Measurements from ENCODE around the gene PRMT3.
"Not testable (repeated sequence)": the region's sequence is repeated elsewhere in the genome, so short reads cannot be mapped to it uniquely, and the experiment has no call there.

PRMT3 gene

GRCh38 chr11:20457934-20458680 lies 70.6 kb downstream of the PRMT3 start:
- no peak for DNase-seq

DNA sequence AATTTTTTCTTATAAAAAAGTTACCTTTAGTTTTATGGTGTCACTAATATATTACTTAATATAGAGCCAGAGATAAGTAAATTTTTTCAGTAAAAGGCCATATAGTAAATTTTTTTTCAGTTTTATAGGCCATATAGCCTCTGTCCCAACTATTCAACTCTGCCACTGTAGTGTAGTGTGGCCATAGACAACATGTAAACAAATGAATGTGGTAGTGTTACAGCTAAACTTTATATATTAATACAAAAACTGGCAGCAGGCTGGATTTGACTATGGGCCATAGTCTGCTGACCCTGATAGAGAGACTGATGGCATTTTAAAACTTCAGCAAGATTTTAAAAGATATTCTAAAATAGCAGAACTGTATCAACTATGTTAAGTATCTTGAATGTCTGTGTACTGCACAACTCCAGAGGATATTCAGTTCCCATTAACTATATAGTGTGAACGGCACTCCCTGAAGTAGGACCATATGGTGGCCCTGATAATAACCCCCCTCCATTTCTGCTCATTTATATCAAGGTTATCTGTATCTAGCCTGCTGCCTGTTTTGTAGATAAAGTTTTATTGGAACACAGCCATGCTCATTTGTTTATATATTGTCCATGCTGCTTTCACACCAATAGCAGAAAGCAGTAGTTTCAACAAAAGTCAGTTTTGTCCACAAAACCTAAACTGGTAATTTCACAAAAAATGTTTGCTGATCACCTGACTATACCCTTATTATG lies 71.6 kb downstream of the PRMT3 start:
- DNase-seq = no peak

DNA sequence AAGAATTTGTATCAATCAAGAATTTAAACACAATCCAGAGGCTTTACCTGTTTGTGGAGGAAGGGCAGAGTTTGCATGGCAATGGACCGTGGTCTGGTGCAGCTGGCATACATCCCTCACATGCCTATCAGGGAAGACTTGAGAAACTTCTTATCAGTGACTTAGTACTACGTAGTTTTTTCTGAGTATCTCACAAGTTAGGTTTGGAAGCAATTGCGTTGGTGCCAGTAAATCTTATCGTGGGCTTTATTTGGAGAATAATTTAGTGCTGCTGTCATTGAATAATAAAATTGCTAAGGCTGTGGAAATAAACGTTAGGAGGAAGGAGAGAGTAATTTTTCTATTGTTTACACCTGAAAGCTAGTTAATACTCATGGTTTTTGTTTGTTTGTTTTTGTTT lies 72.3 kb downstream of the PRMT3 start:
- no peak for DNase-seq

DNA sequence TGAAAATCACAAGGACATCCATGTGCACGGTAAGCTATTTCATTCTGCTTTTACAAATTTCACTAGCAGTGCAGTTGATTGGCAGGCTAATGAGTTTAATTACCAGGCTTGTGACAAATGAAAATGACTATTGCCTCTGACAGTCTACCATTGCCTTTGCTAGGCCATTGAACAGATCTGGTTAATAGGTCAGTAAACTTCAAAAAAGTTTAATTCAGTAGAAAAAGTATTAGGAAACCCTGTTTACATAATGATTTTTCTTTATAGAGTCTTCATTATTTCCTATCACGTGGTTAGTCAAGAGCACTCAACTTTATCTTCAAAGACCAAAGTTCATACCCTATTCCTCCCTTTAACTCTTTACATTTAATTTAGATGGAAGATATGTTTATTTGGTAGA lies 77.0 kb downstream of the PRMT3 start:
- no peak for DNase-seq

DNA sequence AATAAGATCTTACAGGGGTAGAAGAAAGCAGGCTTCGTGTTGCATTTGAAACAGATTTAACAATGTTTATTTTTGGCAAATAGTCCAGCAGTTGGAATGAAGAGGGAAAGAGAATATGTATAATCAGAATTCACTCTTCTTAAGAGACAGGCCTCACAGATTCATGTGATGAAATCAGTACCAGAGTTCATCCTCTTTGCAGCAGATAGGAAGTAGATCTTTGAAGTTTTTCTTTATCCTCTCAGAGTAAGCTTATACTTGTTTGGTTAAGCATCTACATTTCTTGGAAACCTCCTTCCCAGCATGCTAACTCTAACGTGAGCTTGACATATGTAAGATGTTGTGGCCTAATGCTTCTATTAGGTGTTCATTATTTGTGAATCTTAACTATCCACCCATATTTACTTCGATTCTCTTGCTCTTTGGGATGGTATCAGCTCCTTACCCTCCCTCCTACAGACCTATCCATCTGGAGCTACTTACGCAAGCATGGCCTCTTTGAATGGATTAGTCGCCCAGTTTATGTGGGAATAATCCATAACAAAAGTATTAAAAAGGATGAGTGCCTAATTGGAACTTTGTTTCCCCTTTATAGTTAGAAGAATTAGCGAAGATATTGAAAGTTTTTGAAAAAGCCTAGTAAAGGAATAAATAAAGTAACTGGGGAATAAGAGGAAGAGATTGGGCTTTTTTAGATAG lies 80.1 kb downstream of the PRMT3 start:
- DNase-seq = no peak

DNA sequence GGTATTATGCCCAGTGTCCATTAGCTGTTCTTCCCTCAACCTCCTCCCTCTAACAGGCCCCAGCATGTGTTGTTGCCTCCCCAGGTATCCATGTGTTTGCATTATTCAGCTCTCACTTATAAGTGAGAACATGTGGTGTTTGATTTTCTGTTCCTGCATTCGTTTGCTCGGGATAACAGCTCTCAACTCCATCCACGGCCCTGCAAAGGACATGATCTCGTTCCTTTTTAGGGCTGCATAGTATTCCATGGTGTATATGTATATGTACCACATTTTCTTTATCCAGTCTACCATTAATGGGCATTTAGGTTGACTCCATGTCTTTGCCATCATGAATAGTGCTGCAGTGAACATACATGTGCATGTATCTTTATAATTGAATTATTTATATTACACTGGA lies 82.8 kb downstream of the PRMT3 start:
- no peak for DNase-seq

DNA sequence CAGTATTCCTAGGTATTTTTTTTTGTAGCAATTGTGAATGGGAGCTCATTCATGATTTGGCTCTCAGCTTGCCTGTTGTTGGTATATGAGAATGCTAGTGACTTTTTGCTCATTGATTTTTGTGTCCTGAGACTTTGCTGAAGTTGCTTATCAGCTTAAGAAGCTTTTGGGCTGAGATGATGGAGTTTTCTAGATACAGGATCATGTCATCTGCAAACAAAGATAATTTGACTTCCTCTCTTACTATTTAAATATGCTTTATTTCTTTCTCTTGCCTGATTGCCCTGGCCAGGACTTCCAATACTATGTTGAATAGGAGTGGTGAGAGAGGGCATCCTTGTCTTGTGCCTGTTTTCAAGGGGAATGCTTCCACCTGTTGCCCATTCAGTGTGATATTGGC lies 84.4 kb downstream of the PRMT3 start:
- not testable (repeated sequence) for DNase-seq

DNA sequence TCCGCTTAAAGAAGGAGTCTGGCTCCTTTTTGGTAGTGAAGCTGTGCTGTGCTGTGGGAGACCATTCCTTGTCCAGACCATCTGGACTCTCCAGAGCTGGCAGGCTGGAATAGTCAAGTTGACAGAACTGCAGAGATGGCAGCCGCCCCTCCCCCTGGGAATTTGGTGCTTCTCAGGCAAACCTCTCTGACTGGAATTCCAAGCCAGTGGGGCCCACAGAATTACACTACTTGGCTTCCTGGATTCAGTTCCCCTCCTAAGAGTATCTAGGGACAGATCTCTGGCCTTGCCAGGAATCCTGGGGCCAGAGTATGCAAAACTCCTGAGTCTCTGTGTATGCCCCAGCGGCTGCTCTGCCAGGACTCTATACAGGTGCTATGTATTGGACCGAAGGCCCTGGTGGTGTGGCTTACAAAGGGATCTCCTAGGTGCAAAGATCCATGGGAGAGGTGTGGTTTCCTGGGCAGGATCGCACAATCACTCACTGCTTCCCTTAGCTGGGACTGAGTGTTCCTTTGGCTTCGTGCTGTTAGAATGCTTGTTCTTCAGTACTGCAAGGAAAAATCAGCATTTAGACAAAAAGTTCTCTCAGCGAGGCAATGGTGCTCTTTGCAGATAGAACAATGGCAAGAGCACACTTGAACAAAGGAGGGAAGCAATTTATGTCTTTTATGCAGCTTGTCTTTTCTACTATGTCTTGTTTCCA lies 86.8 kb downstream of the PRMT3 start:
- no peak for DNase-seq

DNA sequence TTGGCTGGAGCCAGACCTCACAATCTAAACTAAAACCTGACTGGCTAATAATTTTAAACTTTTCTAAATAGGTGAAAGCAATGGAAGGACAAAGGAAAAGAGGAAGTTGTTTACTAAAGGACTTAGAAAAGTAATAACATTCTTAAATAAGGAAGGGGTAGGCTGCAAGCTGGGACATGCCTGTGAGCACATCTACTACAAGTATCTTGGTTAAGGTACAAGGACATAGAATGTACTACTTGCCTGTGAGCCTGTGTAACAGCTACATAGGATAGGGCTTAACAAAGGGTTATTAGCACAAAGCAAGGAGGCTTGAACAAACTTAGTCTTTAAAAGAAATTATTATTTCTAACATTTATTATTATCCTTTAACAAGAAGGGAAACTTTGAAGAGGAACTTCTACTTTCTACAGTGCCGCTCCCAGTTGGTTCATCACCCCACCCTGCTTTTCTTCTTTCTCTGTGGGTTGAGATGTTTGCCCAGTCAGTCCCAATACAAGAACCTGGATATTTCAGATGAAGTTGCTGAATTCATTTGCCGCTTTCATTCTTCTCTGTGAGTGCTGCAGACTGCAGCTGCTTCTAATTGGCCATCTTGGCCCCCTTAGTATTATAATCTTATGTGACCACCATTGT lies 87.5 kb downstream of the PRMT3 start:
- no peak for DNase-seq

DNA sequence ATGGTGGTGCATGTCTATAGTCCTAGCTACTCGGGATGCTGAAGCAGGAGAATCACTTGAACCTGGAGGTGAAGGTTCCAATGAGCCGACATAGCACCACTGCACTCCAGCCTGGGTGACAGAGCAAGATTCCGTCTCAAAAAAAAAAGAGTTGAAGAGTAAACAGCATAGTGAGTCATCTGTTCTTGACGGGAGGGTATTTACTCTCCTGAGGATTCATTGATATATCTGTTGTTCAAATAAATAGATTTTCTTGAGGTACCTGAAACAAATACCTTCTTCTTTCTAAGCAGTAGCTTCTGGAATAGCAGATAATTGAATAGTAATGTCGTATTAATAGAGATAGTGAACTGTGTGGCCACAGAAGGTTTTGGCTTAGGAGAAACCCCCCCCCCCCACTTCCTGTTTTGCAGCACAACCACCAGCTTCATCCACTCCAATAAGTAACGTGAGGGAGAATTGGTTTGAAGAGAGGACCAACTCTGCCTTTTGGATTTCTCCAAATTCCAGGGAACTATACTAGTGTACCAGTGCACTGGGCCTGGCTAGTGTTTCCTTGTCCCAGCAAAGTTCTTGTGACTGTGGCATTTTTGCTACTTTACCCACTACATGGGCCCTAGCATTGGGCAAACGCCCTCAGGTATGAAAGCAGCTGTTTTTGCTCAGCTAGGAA lies 90.0 kb downstream of the PRMT3 start:
- DNase-seq = no peak

- no peak for DNase-seq
Observed at GRCh38 chr11:20479513-20479912, 92.0 kb downstream of the PRMT3 start.

- no peak for DNase-seq
Observed at GRCh38 chr11:20483931-20484330, 96.4 kb downstream of the PRMT3 start.

DNA sequence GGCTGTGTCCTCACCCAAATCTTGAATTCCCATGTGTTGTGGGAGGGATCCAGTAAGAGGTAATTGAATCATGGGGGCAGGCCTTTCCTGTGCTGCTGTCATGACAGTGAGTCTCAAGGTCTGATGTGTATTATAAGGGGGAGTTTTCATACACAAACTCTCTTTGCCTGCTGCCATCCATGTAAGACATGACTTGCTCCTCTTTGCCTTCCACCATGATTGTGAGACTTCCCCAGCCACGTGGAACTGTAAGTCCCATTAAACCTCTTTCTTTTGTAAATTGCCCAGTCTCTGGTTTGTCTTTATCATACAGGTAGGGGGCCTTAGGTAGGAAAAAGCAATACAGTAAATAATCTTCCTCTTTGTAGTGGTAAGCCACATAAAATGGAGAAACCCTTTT lies 96.9 kb downstream of the PRMT3 start:
- not testable (repeated sequence) for DNase-seq

GRCh38 chr11:20488352-20488751 lies 100.8 kb downstream of the PRMT3 start:
- no peak for DNase-seq

DNA sequence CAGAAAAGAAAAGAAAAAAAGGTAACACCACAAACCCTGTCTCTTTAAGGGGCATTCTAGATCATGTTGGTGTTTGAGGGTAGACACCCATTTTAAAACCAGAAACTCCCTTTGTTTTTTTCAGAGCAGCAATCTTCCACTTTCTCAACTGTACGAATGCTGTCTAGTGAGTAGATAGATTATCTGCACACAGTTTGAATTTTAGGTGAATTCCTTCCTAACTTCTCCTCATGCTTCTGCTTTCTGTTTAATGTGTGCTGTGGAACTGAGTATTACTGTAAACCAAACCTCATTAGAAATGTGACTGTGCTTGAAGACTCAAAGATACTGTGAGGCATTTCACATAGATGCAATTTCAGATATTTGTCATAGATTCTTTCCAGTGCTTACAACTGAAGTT lies 102.4 kb downstream of the PRMT3 start:
- DNase-seq = no peak

DNA sequence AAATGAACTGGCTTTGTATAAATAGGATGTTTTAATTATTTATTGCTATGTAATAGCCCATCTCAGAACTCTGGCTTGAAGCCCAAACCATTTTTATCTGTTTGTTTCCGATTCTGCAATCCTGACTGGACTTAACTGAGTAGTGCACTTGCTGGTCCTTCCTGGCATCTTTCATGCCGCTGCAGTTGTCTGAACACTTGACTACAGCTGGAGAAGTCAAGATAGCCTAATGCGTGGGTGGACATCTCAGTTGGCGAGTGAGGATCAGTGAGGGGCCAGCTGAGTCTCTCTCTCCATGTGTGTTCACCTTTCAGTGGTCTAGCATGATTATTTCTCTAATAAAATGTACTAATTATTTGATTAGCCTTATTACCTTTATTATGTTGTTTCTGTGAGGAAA lies 105.8 kb downstream of the PRMT3 start:
- DNase-seq = no peak

GRCh38 chr11:20497124-20497792 lies 109.7 kb downstream of the PRMT3 start:
- DNase-seq = no peak

GRCh38 chr11:20501252-20501651 lies 113.7 kb downstream of the PRMT3 start:
- DNase-seq = no peak

- no peak for DNase-seq
Observed at GRCh38 chr11:20501971-20502370, 114.5 kb downstream of the PRMT3 start.

GRCh38 chr11:20511982-20512381 lies 124.5 kb downstream of the PRMT3 start:
- DNase-seq = no peak

- DNase-seq = no peak
Observed at GRCh38 chr11:20512869-20513268, 125.4 kb downstream of the PRMT3 start.
